ENCODE data around the gene CYP2A6. TPM values are rescaled to one million over a fixed set of nuclear protein-coding genes. Genes with fewer than 3 reads are reported as not detected.
A peak's percentile ranks its signal among the peaks of the same experiment; 100 is the strongest.

The CYP2A6 gene
- total and polyA plus RNA-seq, 2 donors: 0.09 to 0.16 TPM

DNA sequence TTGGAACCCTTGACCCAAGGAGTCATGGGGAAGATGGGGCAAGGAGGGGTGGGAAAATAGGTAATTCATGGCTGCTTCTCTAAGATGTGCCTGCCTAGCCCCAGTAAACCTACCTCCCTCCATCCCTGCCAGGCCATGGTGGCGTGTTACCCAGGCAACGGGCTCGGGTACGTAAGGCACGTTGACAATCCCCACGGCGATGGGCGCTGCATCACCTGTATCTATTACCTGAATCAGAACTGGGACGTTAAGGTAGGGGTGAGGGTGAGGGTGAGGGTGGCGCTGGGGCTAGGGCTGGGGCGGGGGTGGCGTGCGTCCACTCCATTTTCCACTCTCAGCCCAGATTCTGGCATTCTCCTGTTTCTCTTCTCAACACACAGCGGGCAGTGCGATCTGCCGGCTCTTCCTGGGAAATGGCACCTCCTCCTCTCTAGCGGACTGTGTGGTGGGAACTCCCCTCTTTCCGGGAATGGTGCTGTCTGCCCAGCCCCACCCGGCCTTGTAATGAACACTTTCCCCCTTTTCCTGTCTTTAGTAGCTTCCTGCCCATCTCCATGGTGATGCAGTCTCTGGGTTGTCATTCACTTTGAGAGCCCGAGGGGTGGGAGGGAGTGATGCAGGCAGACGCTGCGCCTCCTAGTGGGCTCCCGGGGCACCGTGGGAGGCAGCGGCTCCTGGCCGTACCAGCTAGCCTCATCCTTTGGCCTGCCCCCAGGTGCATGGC lies 43.7 kb downstream of the CYP2A6 start:
- H3K9me3 ChIP-seq (ENCODE audit: control insufficient read depth in 2 of 2, insufficient read depth in 1 of 2, low read length in 1 of 2): no peaks in the 10 kb centered on the region
- H3K4me3 ChIP-seq (ENCODE audit: low read length in 2 of 2): no peak overlapping the region
- WGBS: 60% methylated on average over 26 of the region's 26 CpGs

DNA sequence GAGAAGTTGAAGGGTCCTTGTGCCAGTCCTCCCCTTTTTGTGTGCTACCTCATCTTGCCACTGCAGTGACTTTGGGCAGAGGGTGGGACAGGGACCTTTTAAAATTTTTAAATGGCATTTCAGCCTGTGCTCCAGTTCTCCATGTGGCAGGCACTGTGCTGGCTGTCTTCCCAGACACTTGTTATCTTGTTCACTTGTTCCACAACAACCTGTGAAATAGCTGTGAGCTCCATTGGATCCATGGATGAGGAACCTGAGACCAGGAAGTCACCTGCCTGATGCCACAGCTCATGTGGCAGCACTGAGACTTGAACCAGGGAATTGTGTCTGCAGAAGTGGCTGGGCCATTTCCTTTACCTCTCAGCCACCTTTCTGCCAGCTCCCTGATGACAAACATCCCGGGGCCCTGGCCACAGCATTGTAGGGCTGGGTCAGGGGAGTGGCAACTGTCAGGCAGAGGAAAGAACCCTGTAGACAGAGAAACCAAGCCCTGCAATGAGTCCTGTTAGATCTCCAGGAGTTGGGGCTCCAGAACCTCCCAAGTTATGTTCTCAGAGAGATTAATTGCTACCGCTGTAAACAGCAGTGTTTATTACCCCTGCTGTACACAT lies 44.9 kb downstream of the CYP2A6 start:
- 95% methylated on average over 2 of the region's 2 CpGs for WGBS
- Histone ChIP-seq H3K4me3 (ENCODE audit: low read length in 2 of 2) (no peak overlapping the region), H3K36me3 (ENCODE audit: control insufficient read depth in 2 of 2, insufficient read depth in 2 of 2, low read length in 1 of 2) (peaks cover 50 to 70% of the 10 kb centered on the region in 2 donors), H3K4me1 (ENCODE audit: control insufficient read depth in 2 of 2, insufficient read depth in 2 of 2, low read length in 2 of 2) (peaks cover 44 to 75% of the 10 kb centered on the region in 2 donors), H3K27ac (ENCODE audit: low read depth in 1 of 2, low read length in 1 of 2) (no peak overlapping the region), H3K27me3 (ENCODE audit: control insufficient read depth in 2 of 2, insufficient read depth in 1 of 2, low read length in 1 of 2) (peaks cover 0 to 6% of the 10 kb centered on the region in 2 donors), H3K9me3 (ENCODE audit: control insufficient read depth in 2 of 2, insufficient read depth in 1 of 2, low read length in 1 of 2) (no peaks in the 10 kb centered on the region)
- DNase-seq (ENCODE audit: low read depth in 6 of 9, low spot score in 9 of 9): peak in 1 of 9 donors; percentile 33

More for the DNA sequence above, 43.7 kb downstream of the CYP2A6 start:
- Histone ChIP-seq H3K27me3 (ENCODE audit: control insufficient read depth in 2 of 2, insufficient read depth in 1 of 2, low read length in 1 of 2) (peaks cover 3 to 18% of the 10 kb centered on the region in 2 donors), H3K36me3 (ENCODE audit: control insufficient read depth in 2 of 2, insufficient read depth in 2 of 2, low read length in 1 of 2) (peaks cover 41 to 60% of the 10 kb centered on the region in 2 donors), H3K27ac (ENCODE audit: low read depth in 1 of 2, low read length in 1 of 2) (peak overlapping the region in 1 of 2 donors; percentile 19), H3K4me1 (ENCODE audit: control insufficient read depth in 2 of 2, insufficient read depth in 2 of 2, low read length in 2 of 2) (peaks cover 37 to 69% of the 10 kb centered on the region in 2 donors)
- DNase-seq (ENCODE audit: low read depth in 6 of 9, low spot score in 9 of 9): peak in 5 of 9 donors; percentile 54 to 83 (median 67)

DNA sequence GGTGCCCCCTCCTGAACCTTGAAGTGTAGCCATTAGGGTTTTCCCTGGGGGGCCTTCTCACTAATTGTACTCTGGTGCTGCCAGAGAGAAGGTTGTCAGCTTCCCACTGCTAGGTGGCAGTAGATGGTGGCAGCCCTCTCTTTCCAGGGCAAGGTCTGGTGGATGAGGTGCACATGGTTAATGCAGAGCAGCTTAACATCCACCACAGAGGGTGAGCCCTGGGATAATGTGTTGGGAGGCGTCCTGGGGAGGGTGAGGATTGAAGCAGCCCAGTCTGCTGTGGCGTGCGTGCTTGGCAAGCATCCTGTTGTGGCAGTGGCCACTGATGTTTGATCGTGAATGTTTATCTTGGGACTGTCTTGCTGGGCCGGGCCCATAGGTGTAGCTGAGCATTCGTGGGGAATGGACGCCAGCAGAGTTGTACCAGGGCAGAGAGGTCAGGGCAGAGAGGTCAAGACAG lies 45.4 kb downstream of the CYP2A6 start:
- Histone ChIP-seq H3K4me1 (ENCODE audit: control insufficient read depth in 2 of 2, insufficient read depth in 2 of 2, low read length in 2 of 2) (peaks cover 46 to 78% of the 10 kb centered on the region in 2 donors), H3K9me3 (ENCODE audit: control insufficient read depth in 2 of 2, insufficient read depth in 1 of 2, low read length in 1 of 2) (no peaks in the 10 kb centered on the region), H3K36me3 (ENCODE audit: control insufficient read depth in 2 of 2, insufficient read depth in 2 of 2, low read length in 1 of 2) (peaks cover 51 to 70% of the 10 kb centered on the region in 2 donors), H3K4me3 (ENCODE audit: low read length in 2 of 2) (no peak overlapping the region), H3K27me3 (ENCODE audit: control insufficient read depth in 2 of 2, insufficient read depth in 1 of 2, low read length in 1 of 2) (peaks cover 0 to 1% of the 10 kb centered on the region in 2 donors), H3K27ac (ENCODE audit: low read depth in 1 of 2, low read length in 1 of 2) (peak overlapping the region; percentile 0 to 38)
- DNase-seq (ENCODE audit: low read depth in 6 of 9, low spot score in 9 of 9): no peak
- WGBS: 96% methylated on average over 7 of the region's 7 CpGs

DNA sequence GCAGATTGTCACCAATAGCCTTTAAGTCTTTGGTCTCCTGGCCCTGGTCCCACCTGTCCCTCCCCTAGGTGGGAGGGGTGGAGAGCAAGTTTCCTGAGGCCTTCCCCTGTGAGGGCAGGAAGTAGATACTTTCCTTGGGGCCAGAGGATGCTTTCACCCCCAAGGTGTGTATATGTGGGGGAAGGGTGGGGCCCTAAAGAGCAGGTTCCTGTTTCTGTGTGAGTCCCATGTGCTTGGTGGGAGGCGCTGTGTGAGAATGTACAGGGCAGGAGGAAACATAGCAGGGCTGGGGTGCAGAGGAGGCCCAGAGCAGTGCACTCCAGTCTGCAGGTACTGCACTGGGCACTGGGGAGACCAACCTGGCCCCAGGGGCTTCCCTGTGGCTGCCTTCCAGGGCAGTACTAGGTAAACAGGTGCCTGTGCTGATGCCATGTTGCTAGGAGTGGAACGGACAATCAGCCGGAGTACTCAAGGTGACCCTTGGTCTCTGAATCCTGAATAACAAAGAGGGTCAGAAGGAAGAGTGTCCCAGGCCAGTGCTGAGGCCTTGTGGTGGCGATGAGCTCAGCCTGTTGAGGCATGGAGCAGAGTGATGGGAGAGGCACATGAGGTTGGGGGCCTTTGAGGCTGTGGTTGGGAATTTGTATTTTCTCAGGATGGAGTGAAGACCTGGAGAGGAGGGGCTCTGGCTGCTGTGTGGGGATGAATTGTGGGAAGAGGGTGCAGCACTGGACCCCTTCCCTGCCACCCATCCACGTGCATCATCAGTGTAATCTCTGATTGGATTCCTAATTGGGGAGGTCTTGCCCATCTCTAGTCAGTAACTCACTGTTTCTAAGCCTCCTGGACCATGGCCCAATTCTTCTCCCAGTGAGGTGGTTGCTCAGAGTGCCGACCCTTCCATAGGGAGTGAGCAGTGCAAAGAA lies 46.1 kb downstream of the CYP2A6 start:
- Histone ChIP-seq H3K36me3 (ENCODE audit: control insufficient read depth in 2 of 2, insufficient read depth in 2 of 2, low read length in 1 of 2) (peaks cover 48 to 64% of the 10 kb centered on the region in 2 donors), H3K27ac (ENCODE audit: low read depth in 1 of 2, low read length in 1 of 2) (peak overlapping the region; percentile 48 to 69), H3K27me3 (ENCODE audit: control insufficient read depth in 2 of 2, insufficient read depth in 1 of 2, low read length in 1 of 2) (no peaks in the 10 kb centered on the region), H3K4me3 (ENCODE audit: low read length in 2 of 2) (no peak overlapping the region), H3K4me1 (ENCODE audit: control insufficient read depth in 2 of 2, insufficient read depth in 2 of 2, low read length in 2 of 2) (peaks cover 46 to 79% of the 10 kb centered on the region in 2 donors), H3K9me3 (ENCODE audit: control insufficient read depth in 2 of 2, insufficient read depth in 1 of 2, low read length in 1 of 2) (no peaks in the 10 kb centered on the region)
- DNase-seq (ENCODE audit: low read depth in 6 of 9, low spot score in 9 of 9): peak in 3 of 9 donors; percentile 51 to 79 (median 53)
- WGBS: 93% methylated on average over 6 of the region's 6 CpGs

DNA sequence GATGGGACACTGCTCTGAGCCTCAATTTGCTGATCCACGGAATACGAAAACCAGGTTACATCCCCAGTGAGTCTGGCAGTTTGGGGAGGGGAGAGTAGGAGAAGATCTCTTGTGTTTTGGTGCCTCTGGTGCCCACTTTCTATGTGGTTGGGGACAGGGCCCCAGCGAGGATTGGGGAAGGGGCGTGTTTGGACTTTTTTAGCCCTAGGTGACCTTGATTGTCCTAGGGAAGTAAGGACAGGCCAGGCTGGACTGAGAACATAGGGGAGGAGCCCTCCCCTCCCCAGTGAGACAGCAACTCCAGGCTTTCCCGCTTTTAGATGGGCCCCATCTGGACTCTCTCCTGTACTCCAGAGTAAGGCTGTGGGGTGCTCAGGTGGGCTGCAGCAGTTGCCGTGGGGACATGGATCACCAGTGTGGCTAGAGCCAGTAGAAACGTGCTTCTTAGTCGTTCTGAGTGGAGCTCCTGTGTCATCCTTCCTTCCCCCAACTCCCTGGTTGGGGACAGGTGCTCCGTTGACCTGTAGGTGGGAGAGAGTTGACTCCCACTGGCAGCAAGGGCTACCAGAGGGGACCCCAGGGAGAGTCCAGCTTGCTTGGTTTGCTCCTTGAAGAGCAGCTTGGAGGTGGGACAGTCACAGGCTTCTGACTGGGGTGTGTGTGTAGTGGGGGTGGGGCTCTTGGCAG lies 46.9 kb downstream of the CYP2A6 start:
- Histone ChIP-seq H3K4me1 (ENCODE audit: control insufficient read depth in 2 of 2, insufficient read depth in 2 of 2, low read length in 2 of 2) (peaks cover 46 to 79% of the 10 kb centered on the region in 2 donors), H3K36me3 (ENCODE audit: control insufficient read depth in 2 of 2, insufficient read depth in 2 of 2, low read length in 1 of 2) (peaks cover 40 to 57% of the 10 kb centered on the region in 2 donors), H3K9me3 (ENCODE audit: control insufficient read depth in 2 of 2, insufficient read depth in 1 of 2, low read length in 1 of 2) (no peaks in the 10 kb centered on the region), H3K27me3 (ENCODE audit: control insufficient read depth in 2 of 2, insufficient read depth in 1 of 2, low read length in 1 of 2) (no peaks in the 10 kb centered on the region), H3K4me3 (ENCODE audit: low read length in 2 of 2) (no peak overlapping the region), H3K27ac (ENCODE audit: low read depth in 1 of 2, low read length in 1 of 2) (peak overlapping the region; percentile 19 to 48)
- WGBS: 72% methylated on average over 9 of the region's 9 CpGs
- DNase-seq (ENCODE audit: low read depth in 6 of 9, low spot score in 9 of 9): no peak

DNA sequence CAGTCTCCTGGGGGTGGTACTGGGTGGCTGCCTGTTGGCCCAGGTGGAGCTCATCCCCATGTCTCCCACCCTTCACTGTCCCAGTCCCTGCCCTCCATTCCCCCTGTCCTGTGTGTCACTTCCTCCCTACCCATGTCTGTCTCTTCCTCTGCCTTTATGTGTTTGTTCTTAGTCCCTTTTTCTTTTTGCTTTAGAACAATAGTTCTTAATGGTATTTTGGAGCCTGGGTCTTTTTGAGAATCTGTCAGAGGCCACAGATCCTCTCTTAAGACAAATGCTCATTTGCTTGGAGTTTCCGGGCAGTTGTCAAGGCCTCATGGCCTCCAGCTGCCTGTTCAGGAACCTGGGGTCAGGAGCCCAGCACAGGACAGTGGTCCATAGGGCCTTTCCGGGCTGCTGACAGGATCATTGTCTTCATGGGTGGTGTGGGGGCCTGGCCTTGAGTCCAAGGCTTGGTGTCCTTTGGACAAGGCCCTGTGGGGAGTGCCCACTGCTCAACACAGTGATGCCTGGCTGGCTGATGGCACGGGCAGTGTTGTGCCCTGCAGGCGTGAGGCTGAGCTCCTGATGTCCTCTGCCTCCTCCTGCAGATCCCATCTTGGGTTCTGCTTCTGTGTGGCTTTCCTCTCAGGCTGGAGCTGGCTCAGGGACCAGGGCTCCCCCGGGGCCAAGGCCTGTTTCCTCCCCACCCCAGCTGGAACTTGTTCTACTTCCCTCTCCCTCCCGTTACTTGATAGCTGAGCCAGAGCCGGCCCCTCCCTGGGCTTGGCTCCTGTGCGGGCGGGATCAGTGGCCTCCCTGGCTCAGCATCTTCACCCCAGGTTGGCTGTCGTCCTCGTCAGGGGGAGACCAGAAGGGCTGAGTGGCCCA lies 47.7 kb downstream of the CYP2A6 start:
- H3K36me3 ChIP-seq (ENCODE audit: control insufficient read depth in 2 of 2, insufficient read depth in 2 of 2, low read length in 1 of 2): peaks cover 32 to 49% of the 10 kb centered on the region in 2 donors
- no peaks in the 10 kb centered on the region for H3K9me3 ChIP-seq (ENCODE audit: control insufficient read depth in 2 of 2, insufficient read depth in 1 of 2, low read length in 1 of 2)
- H3K27me3 ChIP-seq (ENCODE audit: control insufficient read depth in 2 of 2, insufficient read depth in 1 of 2, low read length in 1 of 2): no peaks in the 10 kb centered on the region
- DNase-seq (ENCODE audit: low read depth in 6 of 9, low spot score in 9 of 9): no peak
- 70% methylated on average over 11 of the region's 11 CpGs for WGBS
- no peak overlapping the region for H3K4me3 ChIP-seq (ENCODE audit: low read length in 2 of 2)
- peaks cover 50 to 84% of the 10 kb centered on the region in 2 donors for H3K4me1 ChIP-seq (ENCODE audit: control insufficient read depth in 2 of 2, insufficient read depth in 2 of 2, low read length in 2 of 2)
- H3K27ac ChIP-seq (ENCODE audit: low read depth in 1 of 2, low read length in 1 of 2): peak overlapping the region; percentile 22 to 48

DNA sequence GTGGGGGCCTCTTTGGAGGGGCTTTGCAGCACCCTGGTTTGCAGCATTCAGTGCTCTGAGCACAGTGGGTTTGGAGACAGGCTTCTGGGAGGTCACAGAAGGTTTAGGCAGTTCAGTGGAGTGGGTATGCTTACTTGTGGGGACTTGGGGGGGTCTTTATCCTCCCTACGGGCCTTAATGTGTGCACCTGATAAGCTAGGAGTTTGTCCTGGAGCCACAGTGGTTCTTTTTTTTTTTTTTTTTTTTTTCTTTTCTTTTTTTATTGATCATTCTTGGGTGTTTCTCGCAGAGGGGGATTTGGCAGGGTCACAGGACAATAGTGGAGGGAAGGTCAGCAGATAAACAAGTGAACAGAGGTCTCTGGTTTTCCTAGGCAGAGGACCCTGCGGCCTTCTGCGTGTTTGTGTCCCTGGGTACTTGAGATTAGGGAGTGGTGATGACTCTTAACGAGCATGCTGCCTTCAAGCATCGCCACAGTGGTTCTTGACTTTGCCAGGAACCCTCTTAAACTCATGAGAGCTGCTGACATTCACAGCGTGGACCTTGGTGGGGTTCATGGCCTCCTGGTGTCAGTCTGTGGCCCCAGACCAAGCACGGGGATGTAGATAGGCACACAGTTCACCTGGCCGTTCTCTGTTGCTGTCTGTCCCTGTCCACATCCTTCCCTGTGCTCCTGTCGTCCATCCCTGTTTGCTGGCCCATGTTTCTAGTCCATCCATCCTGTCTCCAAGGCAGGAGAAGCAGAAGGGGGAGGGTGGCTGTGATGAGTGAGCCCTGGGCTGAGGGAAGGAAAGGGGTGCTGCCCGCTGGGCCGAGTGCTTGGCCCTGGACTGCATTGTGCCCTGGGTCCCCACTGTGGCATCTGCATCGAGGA lies 48.6 kb downstream of the CYP2A6 start:
- H3K4me3 ChIP-seq (ENCODE audit: low read length in 2 of 2): no peak overlapping the region
- H3K4me1 ChIP-seq (ENCODE audit: control insufficient read depth in 2 of 2, insufficient read depth in 2 of 2, low read length in 2 of 2): peaks cover 45 to 79% of the 10 kb centered on the region in 2 donors
- no peak for DNase-seq (ENCODE audit: low read depth in 6 of 9, low spot score in 9 of 9)
- peak overlapping the region in 1 of 2 donors; percentile 22 for H3K27ac ChIP-seq (ENCODE audit: low read depth in 1 of 2, low read length in 1 of 2)
- 89% methylated on average over 13 of the region's 13 CpGs for WGBS
- H3K27me3 ChIP-seq (ENCODE audit: control insufficient read depth in 2 of 2, insufficient read depth in 1 of 2, low read length in 1 of 2): no peaks in the 10 kb centered on the region
- H3K36me3 ChIP-seq (ENCODE audit: control insufficient read depth in 2 of 2, insufficient read depth in 2 of 2, low read length in 1 of 2): peaks cover 30 to 43% of the 10 kb centered on the region in 2 donors
- H3K9me3 ChIP-seq (ENCODE audit: control insufficient read depth in 2 of 2, insufficient read depth in 1 of 2, low read length in 1 of 2): no peaks in the 10 kb centered on the region
